HepG2 (cell line): ENCODE measurements around the gene NOC4L. TPM values are rescaled to one million over a fixed set of nuclear protein-coding genes. Genes with fewer than 3 reads are reported as not detected.
A peak's percentile ranks its signal among the peaks of the same experiment; 100 is the strongest.

Experiments used
- ATAC-seq: fragments of 200-7000 bp; cut with Tn5 transposase; 3 replicates; pipeline ENCODE4 v1.9.1; 2020; ENCODE audit warnings: mild to moderate bottlenecking, moderate library complexity
- BruUV-seq: library from RNA; stranded (reverse); fragments of 400-500 nt; replicated peaks from 2 replicates; lab custom pipeline; 2021; lab: Mats Ljungman, UMichigan
- CTCF ChIA-PET: fragments of 300-600 bp; formaldehyde crosslinking; extraction: SDS; loops from one replicate; lab custom pipeline; 2021; ENCODE audit warnings: low total read pairs, inconsistent platforms, low intra/inter-chr PET ratio; lab: Yijun Ruan, JAX
- POLR2A ChIA-PET: fragments of 350-600 bp; sonication (Branson Sonifier 250); formaldehyde crosslinking; loops from one replicate; lab custom pipeline; 2020; ENCODE audit warnings: antibody characterized with exemption, inconsistent platforms; lab: Yijun Ruan, JAX
- DNase-seq: peaks from one replicate; pipeline ENCODE4 v3.0.0-alpha.2; 2015; ENCODE audit warnings: low spot score
- FAIRE-seq: peaks from 3 replicates; lab custom pipeline; 2011; peaks lifted over from hg19 to GRCh38; lab: Jason Lieb, UNC
- H2AFZ ChIP-seq: one replicate; pipeline ENCODE4 v1.6.1; 2011; ENCODE audit warnings: low read length, inconsistent platforms
- H3K27ac ChIP-seq: fragments of 300-600 bp; 3 replicates; pipeline ENCODE4 v1.8.0; 2011; ENCODE audit warnings: mixed run types, mild to moderate bottlenecking, mixed read lengths, low read length, inconsistent platforms; ENCODE audit not compliant: insufficient read depth; ENCODE audit errors: extremely low read length
- H3K27me3 ChIP-seq, 2 experiments: fragments of 200-600 bp in 1 of 2; 2 replicates in 1 of 2; 3 replicates in 1 of 2; pipeline versions ENCODE4 v1.6.0 to v1.8.0; 2011; ENCODE audit warnings: low read length in 2 of 2, mild to moderate bottlenecking in 2 of 2, moderate library complexity in 2 of 2, inconsistent platforms in 1 of 2; ENCODE audit not compliant: insufficient read depth in 2 of 2, control insufficient read depth in 1 of 2
- H3K36me3 ChIP-seq, 2 experiments: fragments of 200-600 bp in 1 of 2; replicated peaks in 1 of 2; 2 replicates in 1 of 2; 3 replicates in 1 of 2; pipeline versions ENCODE4 v1.5.1 to v1.8.0; 2011; ENCODE audit warnings: low read length in 2 of 2, inconsistent platforms in 1 of 2; ENCODE audit not compliant: insufficient read depth in 2 of 2, control insufficient read depth in 1 of 2
- H3K4me1 ChIP-seq: 2 replicates; pipeline ENCODE4 v1.5.1; 2012; ENCODE audit warnings: low read length, inconsistent platforms; ENCODE audit not compliant: insufficient read depth
- H3K4me2 ChIP-seq: 2 replicates; pipeline ENCODE4 v1.6.0; 2011; ENCODE audit warnings: low read depth, low read length, inconsistent platforms
- H3K4me3 ChIP-seq, 3 experiments: fragments of 200-600 bp in 1 of 3; sonication (generic), shearing (Covaris generic) in 1 of 3; replicated peaks in 1 of 3; 2 replicates each; pipeline ENCODE4 v1.5.1; 2011 to 2016; ENCODE audit warnings: low read length in 3 of 3, inconsistent platforms in 2 of 3, low read depth in 2 of 3, mild to moderate bottlenecking in 2 of 3, control low read depth in 1 of 3, mixed read lengths in 1 of 3; ENCODE audit not compliant: insufficient read depth in 1 of 3
- H3K79me2 ChIP-seq: one replicate; pipeline ENCODE4 v1.6.1; 2011; ENCODE audit warnings: low read length, inconsistent platforms; ENCODE audit not compliant: insufficient read depth
- H3K9ac ChIP-seq: 2 replicates; pipeline ENCODE4 v1.6.0; 2011; ENCODE audit warnings: mild to moderate bottlenecking, low read depth, low read length, inconsistent platforms; ENCODE audit not compliant: insufficient read depth
- H3K9me3 ChIP-seq: 2 replicates; pipeline ENCODE4 v1.5.1; 2012; ENCODE audit warnings: mild to moderate bottlenecking, low read length
- H4K20me1 ChIP-seq: 2 replicates; pipeline ENCODE4 v1.6.0; 2011; ENCODE audit warnings: inconsistent platforms, mild to moderate bottlenecking, low read length, moderate library complexity; ENCODE audit not compliant: insufficient read depth
- CC2D1A ChIP-seq: sonication (generic); formaldehyde crosslinking; IDR thresholded peaks from 2 replicates; pipeline ENCODE4 v1.8.1; 2023; ENCODE audit warnings: mild to moderate bottlenecking, missing genetic modification reagents
- FOSL2 ChIP-seq: sonication (generic); formaldehyde crosslinking; IDR thresholded peaks from 2 replicates; pipeline ENCODE4 v1.4.0; 2020; ENCODE audit warnings: missing genetic modification reagents
- RBM39 ChIP-seq: fragments of 200-400 bp; formaldehyde crosslinking; IDR thresholded peaks from one replicate; pipeline ENCODE4 v1.6.1; 2018; ENCODE audit warnings: antibody characterized with exemption, mild to moderate bottlenecking, low read depth, low read length; ENCODE audit not compliant: poor library complexity, severe bottlenecking
- SMYD3 ChIP-seq: sonication (generic); formaldehyde crosslinking; IDR thresholded peaks from 2 replicates; pipeline ENCODE4 v1.8.1; 2023; ENCODE audit warnings: mild to moderate bottlenecking, missing genetic modification reagents
- SNAPC4 ChIP-seq: sonication (generic); formaldehyde crosslinking; IDR thresholded peaks from 2 replicates; pipeline ENCODE4 v1.4.0; 2020; ENCODE audit warnings: mild to moderate bottlenecking, missing genetic modification reagents
- ZC3H4 ChIP-seq: sonication (generic); formaldehyde crosslinking; IDR thresholded peaks from 2 replicates; pipeline ENCODE4 v1.4.0; 2020; ENCODE audit warnings: missing genetic modification reagents, borderline replicate concordance
- ZFP62 ChIP-seq: sonication (generic); formaldehyde crosslinking; IDR thresholded peaks from 2 replicates; pipeline ENCODE4 v1.4.0; 2020; ENCODE audit warnings: missing genetic modification reagents
- ZNF83 ChIP-seq: sonication (generic); formaldehyde crosslinking; IDR thresholded peaks from 2 replicates; pipeline ENCODE4 v1.4.0; 2020; ENCODE audit warnings: missing genetic modification reagents, mild to moderate bottlenecking, borderline replicate concordance
- ZXDC ChIP-seq: sonication (generic); formaldehyde crosslinking; IDR thresholded peaks from 2 replicates; pipeline ENCODE4 v1.5.0; 2020; ENCODE audit warnings: mild to moderate bottlenecking, missing genetic modification reagents
- WGBS: methylation state at CpG from one replicate; pipeline ENCODE4 v1.1.6; 2017; ENCODE audit warnings: low lambda C conversion rate; 5-methylcytosine and 5-hydroxymethylcytosine counted together
- in situ Hi-C: cut with HindIII; loops from 2 replicates; pipeline ENCODE4 v1.10.0; 2017; ENCODE audit warnings: low pct_unique_long_range_greater_than_20kb; ENCODE audit not compliant: extremely low pct_ligation_motif_present
- intact Hi-C: fragments of 100-400 bp; cut with micrococcal nuclease; formaldehyde crosslinking; loops from one replicate; pipeline ENCODE4 v1.10.0; 2022; ENCODE audit not compliant: unreplicated experiment
- polyA plus RNA-seq, 8 experiments: library from polyadenylated mRNA; depleted of rRNA in 3 of 8; stranded (reverse) in 7 of 8; unstranded in 1 of 8; fragments of >200 nt; fragmentation: Illumina TruSeq in 4 of 8; extraction: Trizol in 4 of 8; gene quantifications; 2 replicates each; pipeline versions ENCODE4 v1.2.1 to v1.2.3, GENCODE V29; 2011 to 2016; ENCODE audit warnings: low read depth in 4 of 8, missing spikeins in 1 of 8, mixed read lengths in 1 of 8; ENCODE audit not compliant: insufficient read depth in 1 of 8
- total RNA-seq, 5 experiments: library from RNA; depleted of rRNA; stranded (reverse); fragments of >200 nt; fragmentation: Illumina TruSeq; extraction: Trizol; gene quantifications; 2 replicates each; pipeline ENCODE4 v1.2.3, GENCODE V29; 2016; ENCODE audit warnings: low read depth in 1 of 5
- TF ChIP-seq, protein P1 (sequence below): sonication (generic); formaldehyde crosslinking; IDR thresholded peaks from 2 replicates; pipeline ENCODE4 v1.4.0; 2020; ENCODE audit warnings: missing genetic modification reagents, mild to moderate bottlenecking, borderline replicate concordance
- TF ChIP-seq, protein P2 (sequence below): sonication (generic); formaldehyde crosslinking; IDR thresholded peaks from 2 replicates; pipeline ENCODE4 v1.4.0; 2020; ENCODE audit warnings: mild to moderate bottlenecking, low read depth, missing genetic modification reagents

NOC4L gene
- total and polyA plus RNA-seq, 2 of the 13 experiments (the other 11 are each of a cell fraction or from before 2014, with no cell fraction given) = 4.3 to 14.6 TPM

DNA sequence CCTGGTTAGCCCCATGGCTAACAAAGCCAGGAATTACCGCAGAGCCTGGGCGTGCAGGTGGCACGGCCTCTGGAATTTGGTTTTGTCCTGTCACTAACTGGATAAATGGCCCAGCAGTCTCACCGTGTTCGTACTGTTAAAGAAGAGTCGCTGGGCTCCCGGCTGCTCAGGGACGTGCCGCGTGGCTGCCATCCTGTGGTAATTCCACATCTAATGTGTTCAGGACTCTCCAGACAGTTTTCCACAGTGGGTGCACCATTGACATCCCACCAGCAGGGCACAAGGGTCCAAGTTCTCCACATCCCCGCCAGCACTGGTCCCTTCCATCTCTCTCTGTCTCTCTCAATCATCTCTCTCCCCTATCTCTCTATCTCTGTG is 19.6 kb downstream of the NOC4L start:
- Histone ChIP-seq H2AFZ (no peak overlapping the region), H3K9ac (no peak overlapping the region), H3K4me3 (no peak overlapping the region), H3K4me1 (no peaks in the 10 kb centered on the region), H3K4me2 (no peak overlapping the region), H3K27me3 (peaks cover 4 to 27% of the 10 kb centered on the region in 2 experiments; a peak in 3 of 5 replicates), H4K20me1 (0 out of 2 replicates have a peak, but pooled peaks cover 3% of the 10 kb centered on the region), H3K79me2 (no peaks in the 10 kb centered on the region), H3K9me3 (no peaks in the 10 kb centered on the region), H3K36me3 (no peaks in the 10 kb centered on the region), H3K27ac (no peak overlapping the region)
- 49% methylated on average over 11 of the region's 11 CpGs for WGBS
- CTCF ChIA-PET = no interaction called here
- POLR2A ChIA-PET = interaction anchor here (1.7 kb wide), 1 partner anchor 10 kb away, joined by 6 read pairs; no protein-coding TSS in a partner anchor
- DNase-seq (no peak), ATAC-seq (peak; percentile 23; the same call in 2 of the 3 replicates), FAIRE-seq (no peak)
- BruUV-seq = no TSS peak
- intact Hi-C loops = no loop called here
- no peak for TF ChIP-seq ZFP62 (CRISPR knock-in tag)
- no peak for TF ChIP-seq ZXDC
- TF ChIP-seq SNAPC4 (CRISPR knock-in tag) = no peak
- TF ChIP-seq FOSL2 (CRISPR knock-in tag) = no peak
- TF ChIP-seq CC2D1A = no peak
- TF ChIP-seq, protein P1, sequence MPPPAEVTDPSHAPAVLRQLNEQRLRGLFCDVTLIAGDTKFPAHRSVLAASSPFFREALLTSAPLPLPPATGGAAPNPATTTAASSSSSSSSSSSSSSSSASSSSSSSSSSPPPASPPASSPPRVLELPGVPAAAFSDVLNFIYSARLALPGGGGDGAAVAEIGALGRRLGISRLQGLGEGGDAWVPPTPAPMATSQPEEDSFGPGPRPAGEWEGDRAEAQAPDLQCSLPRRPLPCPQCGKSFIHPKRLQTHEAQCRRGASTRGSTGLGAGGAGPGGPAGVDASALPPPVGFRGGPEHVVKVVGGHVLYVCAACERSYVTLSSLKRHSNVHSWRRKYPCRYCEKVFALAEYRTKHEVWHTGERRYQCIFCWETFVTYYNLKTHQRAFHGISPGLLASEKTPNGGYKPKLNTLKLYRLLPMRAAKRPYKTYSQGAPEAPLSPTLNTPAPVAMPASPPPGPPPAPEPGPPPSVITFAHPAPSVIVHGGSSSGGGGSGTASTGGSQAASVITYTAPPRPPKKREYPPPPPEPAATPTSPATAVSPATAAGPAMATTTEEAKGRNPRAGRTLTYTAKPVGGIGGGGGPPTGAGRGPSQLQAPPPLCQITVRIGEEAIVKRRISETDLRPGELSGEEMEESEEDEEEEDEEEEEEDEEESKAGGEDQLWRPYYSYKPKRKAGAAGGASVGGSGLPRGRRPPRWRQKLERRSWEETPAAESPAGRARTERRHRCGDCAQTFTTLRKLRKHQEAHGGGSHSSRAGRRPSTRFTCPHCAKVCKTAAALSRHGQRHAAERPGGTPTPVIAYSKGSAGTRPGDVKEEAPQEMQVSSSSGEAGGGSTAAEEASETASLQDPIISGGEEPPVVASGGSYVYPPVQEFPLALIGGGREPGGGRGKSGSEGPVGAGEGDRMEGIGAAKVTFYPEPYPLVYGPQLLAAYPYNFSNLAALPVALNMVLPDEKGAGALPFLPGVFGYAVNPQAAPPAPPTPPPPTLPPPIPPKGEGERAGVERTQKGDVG (CRISPR knock-in tag) = no peak
- TF ChIP-seq ZC3H4 (CRISPR knock-in tag) = no peak
- TF ChIP-seq ZNF83 = no peak
- no peak for TF ChIP-seq RBM39
- TF ChIP-seq, protein P2, sequence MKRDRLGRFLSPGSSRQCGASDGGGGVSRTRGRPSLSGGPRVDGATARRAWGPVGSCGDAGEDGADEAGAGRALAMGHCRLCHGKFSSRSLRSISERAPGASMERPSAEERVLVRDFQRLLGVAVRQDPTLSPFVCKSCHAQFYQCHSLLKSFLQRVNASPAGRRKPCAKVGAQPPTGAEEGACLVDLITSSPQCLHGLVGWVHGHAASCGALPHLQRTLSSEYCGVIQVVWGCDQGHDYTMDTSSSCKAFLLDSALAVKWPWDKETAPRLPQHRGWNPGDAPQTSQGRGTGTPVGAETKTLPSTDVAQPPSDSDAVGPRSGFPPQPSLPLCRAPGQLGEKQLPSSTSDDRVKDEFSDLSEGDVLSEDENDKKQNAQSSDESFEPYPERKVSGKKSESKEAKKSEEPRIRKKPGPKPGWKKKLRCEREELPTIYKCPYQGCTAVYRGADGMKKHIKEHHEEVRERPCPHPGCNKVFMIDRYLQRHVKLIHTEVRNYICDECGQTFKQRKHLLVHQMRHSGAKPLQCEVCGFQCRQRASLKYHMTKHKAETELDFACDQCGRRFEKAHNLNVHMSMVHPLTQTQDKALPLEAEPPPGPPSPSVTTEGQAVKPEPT (CRISPR knock-in tag) = no peak
- no peak for TF ChIP-seq SMYD3
- in situ Hi-C loops = no loop called here
